Cerebellar nuclear complex (tissue), 1 donor: ENCODE measurements around the gene CCDC13.
A peak's percentile ranks its signal among the peaks of the same experiment; 100 is the strongest.
"Not testable (repeated sequence)": the region's sequence is repeated elsewhere in the genome, so short reads cannot be mapped to it uniquely, and the experiment has no call there.

Source experiments
- DNase-seq, 2 experiments: peaks; one replicate each; lab custom pipeline; 2025; lab: John Stamatoyannopoulos, UW

CCDC13 gene

GRCh38 chr3:42772670-42773408 lies at the start of gene CCDC13:
Gene CCDC13 (minus strand): TSS chr3:42773253. CDS start chr3:42758345, 14,908 bp downstream.
- peak in 1 of 2 experiments; percentile 21 for DNase-seq

- DNase-seq: no peak
Measured at GRCh38 chr3:42822828-42823227, 49.8 kb upstream of the CCDC13 start.

DNA sequence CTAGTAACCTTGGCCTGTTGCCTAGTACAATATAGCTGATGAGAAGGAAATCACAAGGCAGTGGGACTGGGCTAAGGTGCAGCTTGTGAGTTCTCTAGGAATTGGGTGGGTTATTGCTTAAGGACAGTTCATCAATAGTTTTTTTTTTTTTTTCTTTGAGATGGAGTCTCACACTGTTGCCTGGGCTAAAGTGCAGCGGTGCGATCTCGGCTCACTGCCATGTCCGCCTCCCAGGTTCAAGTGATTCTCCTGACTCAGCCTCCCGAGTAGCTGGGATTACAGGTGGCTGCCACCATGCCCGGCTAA lies 47.6 kb upstream of the CCDC13 start:
- DNase-seq: no peak

GRCh38 chr3:42819351-42819965 lies 46.4 kb upstream of the CCDC13 start:
- DNase-seq: no peak

- DNase-seq: no peak
Measured at GRCh38 chr3:42815826-42816225, 42.8 kb upstream of the CCDC13 start.

DNA sequence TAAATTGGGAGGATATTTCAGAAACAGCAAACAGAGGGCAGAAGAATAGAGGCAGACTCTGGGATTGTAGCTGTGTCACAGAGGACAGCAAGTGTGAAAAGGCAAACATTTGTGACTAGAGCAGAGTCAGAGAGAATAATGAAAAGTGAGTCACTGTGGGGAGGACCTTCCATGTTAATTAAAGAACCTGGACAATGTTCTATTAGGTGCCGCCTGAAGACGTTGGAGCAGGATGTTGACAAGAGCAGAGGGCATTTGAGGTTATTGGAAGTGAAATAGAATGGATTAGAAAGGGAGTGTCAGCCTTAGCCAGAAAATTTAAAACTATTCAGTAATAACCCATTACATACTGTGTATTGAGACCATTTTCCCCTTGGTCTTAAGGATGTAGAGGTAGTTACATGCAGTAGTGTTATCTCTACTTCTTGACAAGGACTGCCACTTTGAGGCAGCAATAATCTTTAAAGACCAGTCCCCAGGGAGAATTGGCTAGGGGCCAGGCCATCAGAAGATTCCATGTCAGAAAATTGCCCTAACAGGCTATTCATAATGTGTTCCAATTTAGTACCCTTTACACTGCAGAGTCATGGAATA lies 42.0 kb upstream of the CCDC13 start:
- no peak for DNase-seq

GRCh38 chr3:42814246-42814645 lies 41.2 kb upstream of the CCDC13 start:
- no peak for DNase-seq

GRCh38 chr3:42811118-42811883 lies 38.2 kb upstream of the CCDC13 start:
- DNase-seq: not testable (repeated sequence)

- not testable (repeated sequence) for DNase-seq
Measured at GRCh38 chr3:42810706-42811105, 37.7 kb upstream of the CCDC13 start.

- DNase-seq: no peak
Measured at GRCh38 chr3:42809202-42809601, 36.1 kb upstream of the CCDC13 start, which contains the start of gene ACKR2. Gene ACKR2 (plus strand): TSS chr3:42809445. CDS start chr3:42864503, 55,058 bp downstream.

DNA sequence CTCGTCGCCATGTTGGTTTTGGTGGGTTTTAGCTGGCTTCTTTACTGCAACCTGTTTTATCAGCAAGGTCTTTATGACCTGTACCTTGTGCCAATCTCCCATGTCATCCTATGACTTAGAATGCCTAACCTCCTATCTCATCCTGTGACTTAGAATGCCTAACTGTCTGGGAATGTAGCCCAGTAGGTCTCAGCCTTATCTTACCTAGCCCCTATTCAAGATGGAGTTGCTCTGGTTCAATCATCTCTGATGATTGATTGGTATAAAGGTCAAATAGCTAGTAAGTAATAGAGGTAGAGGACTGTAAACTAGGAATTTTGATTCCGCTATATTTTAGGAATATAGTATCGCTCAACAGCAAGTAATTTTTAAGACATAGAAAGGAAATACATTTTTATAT lies 34.9 kb upstream of the CCDC13 start:
- no peak for DNase-seq

DNA sequence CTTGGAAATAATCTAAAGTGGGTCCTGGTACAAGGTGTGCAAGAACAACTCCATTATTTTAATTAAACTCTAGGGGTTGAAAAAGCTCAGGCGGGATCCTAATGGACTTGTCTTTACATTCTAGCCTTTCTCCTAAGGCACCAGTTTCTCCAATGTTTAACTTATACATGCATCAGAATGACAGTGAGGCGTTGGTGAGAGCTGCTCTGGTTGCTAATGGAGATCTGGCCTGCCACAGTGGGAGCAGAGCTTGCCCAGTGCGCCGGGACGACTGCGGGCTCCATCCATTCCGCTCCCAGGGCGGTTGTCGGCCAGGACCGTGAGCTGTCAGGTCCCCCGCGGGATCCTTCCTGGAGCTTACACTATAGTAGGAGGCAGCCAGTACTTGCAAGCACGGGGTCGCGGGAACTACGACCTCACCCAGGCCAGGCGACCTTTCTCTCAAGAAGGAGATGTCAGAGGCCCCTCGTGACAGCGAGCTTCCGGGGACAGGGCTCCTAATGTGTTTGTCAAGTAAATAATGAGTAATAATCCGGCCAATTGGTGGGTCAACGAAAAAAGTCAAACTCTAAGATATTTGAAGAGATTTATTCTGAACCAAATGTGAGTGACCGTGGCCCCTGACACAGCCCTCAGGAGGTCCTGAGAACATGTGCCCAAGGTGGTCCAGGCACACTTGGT lies 32.2 kb upstream of the CCDC13 start:
- DNase-seq: no peak

DNA sequence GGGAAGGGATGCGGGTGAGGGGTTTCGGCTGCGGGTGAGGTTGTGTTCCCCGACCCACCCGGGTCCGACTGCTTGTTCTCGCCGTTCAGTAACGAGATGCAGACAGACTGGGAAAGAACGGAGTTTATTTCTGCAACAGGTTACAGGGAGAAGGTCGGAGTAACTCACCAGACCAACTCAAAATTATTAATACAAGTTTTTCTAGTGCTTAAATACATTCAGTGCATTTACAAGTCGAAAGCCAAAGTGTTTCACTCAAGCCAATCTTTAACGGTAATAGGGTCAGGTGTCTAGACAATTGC lies 31.7 kb upstream of the CCDC13 start:
- DNase-seq: no peak

DNA sequence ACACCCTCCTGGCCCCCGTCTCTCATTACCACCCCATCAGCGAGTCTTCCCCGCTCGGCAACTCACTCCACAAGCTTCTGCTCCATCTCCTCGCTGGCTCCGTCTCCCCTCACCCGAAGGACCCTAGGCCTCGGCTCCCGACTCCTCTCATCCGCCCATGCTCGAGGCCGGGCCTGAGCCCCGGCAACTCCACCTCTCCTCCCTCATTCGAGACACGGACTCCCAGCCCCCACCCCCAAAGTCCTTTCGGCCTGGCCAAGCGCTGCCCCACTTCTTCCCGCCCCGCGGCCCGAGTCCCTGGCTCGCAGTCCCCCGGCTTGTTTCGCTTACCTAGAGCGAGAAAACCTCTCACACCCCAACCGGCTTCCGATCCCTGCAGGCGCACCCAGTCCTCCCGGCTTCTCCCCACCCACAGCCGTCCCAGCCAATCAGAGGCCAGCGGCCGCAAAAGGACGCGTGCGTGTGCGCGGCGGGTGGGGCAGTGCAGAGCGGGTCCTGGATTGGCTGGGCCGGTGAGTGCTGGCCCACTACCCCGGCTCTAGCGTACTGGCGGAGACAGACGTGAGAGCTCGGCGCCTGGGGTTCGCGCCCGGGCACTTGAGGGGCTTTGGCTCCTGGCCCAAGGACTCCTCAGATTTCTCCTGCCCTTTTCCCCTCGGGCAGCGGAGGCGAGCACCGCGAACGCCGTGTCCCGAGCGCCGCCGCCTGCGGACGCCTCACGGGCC lies 31.2 kb upstream of the CCDC13 start, which contains the start of gene HIGD1A:
TSS of gene HIGD1A (minus strand) at position 385 of the 725 bp plus-strand sequence. CDS start 10,237 bp downstream, outside the sequence.
- DNase-seq: peak; percentile 75 to 89

DNA sequence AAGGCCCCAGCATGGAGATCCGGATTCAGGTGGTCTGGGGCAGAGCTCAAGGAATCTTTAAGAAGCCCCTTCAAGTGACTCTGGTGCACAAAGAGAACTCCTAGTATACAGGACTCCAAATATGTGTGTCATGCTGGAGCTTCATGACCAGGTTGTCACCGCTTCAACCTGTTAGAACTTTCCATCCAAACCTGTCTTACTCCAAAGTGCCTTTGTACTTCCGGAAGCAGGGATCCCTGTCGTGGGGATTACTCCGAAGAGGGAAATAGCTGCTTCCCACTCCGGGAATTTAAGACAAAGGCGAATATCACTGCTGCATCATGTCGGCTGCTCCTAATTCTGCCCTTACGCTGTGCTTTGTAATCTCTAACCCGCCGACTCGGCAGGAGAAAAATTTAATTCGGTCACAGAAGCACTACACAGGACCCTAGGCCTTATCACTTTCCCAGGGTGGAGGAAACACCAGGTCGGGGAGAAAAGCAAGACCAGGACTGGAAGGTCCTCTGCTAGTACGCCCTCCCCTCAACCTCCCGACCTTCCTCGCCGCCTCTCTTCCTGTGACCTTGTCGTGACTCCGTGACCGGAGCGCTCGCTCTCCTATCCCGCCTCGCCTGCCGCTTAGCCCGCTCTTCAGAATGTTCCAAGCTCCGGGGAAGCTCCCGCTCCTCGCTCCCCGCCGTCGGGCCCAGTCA lies 30.5 kb upstream of the CCDC13 start:
- peak in 1 of 2 experiments; percentile 23 for DNase-seq

- no peak for DNase-seq
Measured at GRCh38 chr3:42802876-42803413, 29.9 kb upstream of the CCDC13 start.

DNA sequence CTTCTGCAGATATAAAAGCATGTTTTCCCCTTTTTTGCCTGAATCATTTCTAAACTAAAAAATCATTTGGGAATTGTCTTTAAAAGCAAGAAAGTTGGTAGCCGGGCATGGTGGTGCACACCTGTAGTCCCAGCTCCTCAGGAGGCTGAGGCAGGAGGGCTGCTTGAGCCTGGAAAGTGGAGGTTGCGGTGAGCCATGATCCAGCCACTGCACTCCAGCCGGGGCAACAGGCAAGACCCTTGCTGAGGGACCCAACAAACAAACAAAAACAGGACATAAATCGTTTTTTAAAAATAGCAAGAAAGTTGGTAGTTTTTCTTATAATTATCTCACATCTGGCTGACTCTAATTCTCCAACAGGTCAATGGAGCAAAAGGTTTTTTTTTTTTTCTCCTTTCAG lies 28.7 kb upstream of the CCDC13 start:
- no peak for DNase-seq

DNA sequence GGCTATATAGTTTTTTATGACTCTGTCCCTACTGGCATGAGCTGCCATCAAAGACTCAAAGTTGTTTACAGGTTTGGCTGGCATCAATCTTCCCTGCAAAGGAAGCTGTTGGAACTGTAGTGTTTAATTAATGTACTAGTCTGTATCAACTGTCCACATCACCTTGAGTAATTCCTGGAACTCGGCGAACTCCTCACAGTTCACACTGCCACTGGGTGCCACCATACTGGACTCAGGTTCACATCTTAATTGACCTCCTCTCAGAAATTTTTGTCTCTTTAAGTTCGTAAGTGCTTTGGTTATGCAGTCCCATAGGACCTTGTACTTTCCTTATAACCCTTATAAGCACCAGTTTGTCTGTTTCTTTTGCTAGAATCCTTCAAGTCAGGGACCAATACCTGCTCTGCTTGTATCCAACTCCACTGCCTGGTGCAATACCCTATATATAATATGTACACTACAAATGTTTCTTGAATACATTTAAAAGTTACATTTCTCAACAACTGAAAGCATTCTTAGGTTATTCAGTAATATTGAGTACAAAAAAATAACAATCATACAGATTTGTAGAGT lies 28.1 kb upstream of the CCDC13 start:
- no peak for DNase-seq

DNA sequence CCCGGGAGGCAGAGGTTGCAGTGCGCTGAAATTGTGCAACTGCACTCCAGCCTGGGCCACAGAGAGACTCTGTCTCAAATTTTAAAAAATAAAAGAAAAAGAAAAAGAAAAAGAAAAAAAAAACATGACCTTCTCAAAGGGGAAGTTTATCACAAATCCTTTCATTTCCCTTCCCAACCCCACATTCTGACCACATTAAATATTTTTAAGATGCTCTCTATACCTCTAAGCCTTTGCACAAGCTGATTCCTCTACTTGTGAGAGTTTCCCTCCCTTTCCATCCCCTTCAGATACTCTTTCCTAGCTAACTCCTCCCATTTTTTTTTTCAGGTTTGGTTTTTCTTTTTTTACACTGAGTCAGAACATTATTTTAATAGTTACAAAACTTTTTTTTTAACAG lies 27.2 kb upstream of the CCDC13 start:
- no peak for DNase-seq

DNA sequence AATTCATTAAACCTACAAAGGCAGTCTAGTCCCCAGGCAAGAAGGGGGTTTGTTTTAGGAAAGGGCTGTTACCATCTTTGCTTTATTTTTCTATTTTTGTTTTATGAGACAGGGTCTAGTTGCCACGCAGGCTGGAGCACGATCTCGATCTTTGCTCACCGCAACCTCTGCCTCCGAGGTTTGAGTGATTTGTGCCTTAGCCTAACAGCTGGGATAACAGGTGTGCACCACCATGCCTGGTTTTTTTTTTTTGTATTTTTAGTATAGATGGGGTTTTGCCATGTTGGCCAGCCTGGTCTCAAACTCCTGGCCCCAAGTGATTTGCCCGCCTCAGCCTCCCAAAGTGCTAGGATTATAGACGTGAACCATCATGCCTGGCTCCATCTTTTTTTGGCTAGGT lies 26.3 kb upstream of the CCDC13 start:
- DNase-seq: no peak
